CD14-positive monocyte (primary cell): Measurements from ENCODE around the gene ACVR1. TPM values are rescaled to one million over a fixed set of nuclear protein-coding genes. Genes with fewer than 3 reads are reported as not detected.
A peak's percentile ranks its signal among the peaks of the same experiment; 100 is the strongest.

Experiments used
- DNase-seq, 3 donors: peaks; one replicate each; pipeline ENCODE4 v3.0.0-alpha.2; 2011 to 2022
- H2AFZ ChIP-seq: 2 replicates; pipeline ENCODE4 v1.6.0; 2012; ENCODE audit warnings: mild to moderate bottlenecking, low read depth, low read length, inconsistent platforms; ENCODE audit not compliant: insufficient read depth, poor library complexity, severe bottlenecking
- H3K27ac ChIP-seq, 2 donors: 1 replicate in 1 of 2; 2 replicates in 1 of 2; pipeline ENCODE4 v1.5.1; 2012 to 2013; ENCODE audit warnings: low read length in 2 of 2, control low read depth in 1 of 2, inconsistent platforms in 1 of 2, low read depth in 1 of 2, mild to moderate bottlenecking in 1 of 2
- H3K27me3 ChIP-seq, 2 donors: one replicate each; pipeline versions ENCODE4 v1.6.0 to v1.6.1; 2011 to 2013; ENCODE audit warnings: low read length in 2 of 2; ENCODE audit not compliant: control insufficient read depth in 2 of 2, insufficient read depth in 2 of 2
- H3K36me3 ChIP-seq, 2 donors: replicated peaks in 1 of 2; 1 replicate in 1 of 2; 2 replicates in 1 of 2; pipeline versions ENCODE4 v1.5.1 to v1.6.1; 2012 to 2013; ENCODE audit warnings: low read length in 2 of 2, control low read depth in 1 of 2, inconsistent platforms in 1 of 2, mild to moderate bottlenecking in 1 of 2; ENCODE audit not compliant: insufficient read depth in 2 of 2, control insufficient read depth in 1 of 2
- H3K4me1 ChIP-seq, 2 donors: 1 replicate in 1 of 2; 2 replicates in 1 of 2; pipeline versions ENCODE4 v1.5.1 to v1.6.1; 2012 to 2013; ENCODE audit warnings: low read length in 2 of 2, control low read depth in 1 of 2, inconsistent platforms in 1 of 2, mild to moderate bottlenecking in 1 of 2, moderate library complexity in 1 of 2; ENCODE audit not compliant: insufficient read depth in 2 of 2, control insufficient read depth in 1 of 2
- H3K4me2 ChIP-seq: replicated peaks from 2 replicates; pipeline ENCODE3; 2012; ENCODE audit warnings: low read length, moderate library complexity, mild to moderate bottlenecking; ENCODE audit not compliant: poor library complexity, severe bottlenecking; ENCODE audit errors: extremely low read depth
- H3K4me3 ChIP-seq, 3 experiments: fragments of 200-600 bp in 1 of 3; sonication (generic) in 1 of 3; replicated peaks in 1 of 3; 1 replicate in 2 of 3; 2 replicates in 1 of 3; pipeline ENCODE4 v1.5.1; 2011 to 2013; ENCODE audit warnings: low read length in 3 of 3, mild to moderate bottlenecking in 3 of 3, control low read depth in 2 of 3, low read depth in 2 of 3, inconsistent platforms in 1 of 3, moderate library complexity in 1 of 3
- H3K79me2 ChIP-seq: 2 replicates; pipeline ENCODE4 v1.6.0; 2012; ENCODE audit warnings: mild to moderate bottlenecking, control low read depth, inconsistent platforms, low read length, moderate library complexity; ENCODE audit not compliant: insufficient read depth
- H3K9ac ChIP-seq: 2 replicates; pipeline ENCODE4 v1.6.0; 2017; ENCODE audit warnings: low read length, mild to moderate bottlenecking; ENCODE audit not compliant: insufficient read depth, poor library complexity, severe bottlenecking
- H3K9me3 ChIP-seq, 2 donors: replicated peaks in 1 of 2; 1 replicate in 1 of 2; 2 replicates in 1 of 2; pipeline versions ENCODE4 v1.5.1 to v1.6.1; 2012 to 2013; ENCODE audit warnings: low read length in 2 of 2, control low read depth in 1 of 2; ENCODE audit not compliant: control insufficient read depth in 1 of 2, insufficient read depth in 1 of 2
- H4K20me1 ChIP-seq: 2 replicates; pipeline ENCODE4 v1.6.0; 2012; ENCODE audit warnings: mild to moderate bottlenecking, low read length, control low read depth, moderate library complexity; ENCODE audit not compliant: insufficient read depth
- H3K27ac Mint-ChIP-seq, 7 donors: one replicate each; pipeline ENCODE4 v1.8.0; 2020; ENCODE audit warnings: mild to moderate bottlenecking in 7 of 7, mixed read lengths in 7 of 7, moderate library complexity in 6 of 7, inconsistent platforms in 2 of 7
- H3K27me3 Mint-ChIP-seq, 3 donors: one replicate each; pipeline ENCODE4 v1.8.0; 2021 to 2022; ENCODE audit warnings: low read depth in 3 of 3, mild to moderate bottlenecking in 3 of 3, mixed read lengths in 3 of 3, moderate library complexity in 3 of 3, inconsistent platforms in 1 of 3
- H3K36me3 Mint-ChIP-seq, 2 donors: one replicate each; pipeline ENCODE4 v1.8.0; 2020; ENCODE audit warnings: mixed read lengths in 2 of 2, inconsistent platforms in 1 of 2, mild to moderate bottlenecking in 1 of 2
- H3K4me1 Mint-ChIP-seq: one replicate; pipeline ENCODE4 v1.8.0; 2020; ENCODE audit warnings: mild to moderate bottlenecking, mixed read lengths
- H3K4me3 Mint-ChIP-seq, 2 donors: one replicate each; pipeline ENCODE4 v1.8.0; 2020; ENCODE audit warnings: mild to moderate bottlenecking in 2 of 2, mixed read lengths in 2 of 2, moderate library complexity in 1 of 2
- H3K9me3 Mint-ChIP-seq, 7 donors: one replicate each; pipeline ENCODE4 v1.8.0; 2020 to 2022; ENCODE audit warnings: mixed read lengths in 7 of 7, mild to moderate bottlenecking in 6 of 7, moderate library complexity in 6 of 7, inconsistent platforms in 2 of 7
- WGBS: methylation state at CpG from one replicate; pipeline ENCODE4 v1.1.5; 2013; ENCODE audit warnings: missing lambda C conversion rate; ENCODE audit not compliant: insufficient coverage; 5-methylcytosine and 5-hydroxymethylcytosine counted together
- intact Hi-C, 2 donors: fragments of 100-400 bp; cut with micrococcal nuclease; formaldehyde crosslinking; loops; one replicate each; pipeline versions ENCODE4 v1.15.0 to v1.15.1; 2023
- polyA plus RNA-seq, 3 donors: library from polyadenylated mRNA; depleted of rRNA in 1 of 3; unstranded in 2 of 3; stranded (reverse) in 1 of 3; fragments of 300-500 nt in 2 of 3; fragments of >200 nt in 1 of 3; fragmentation: Illumina TruSeq in 2 of 3; gene quantifications; 1 replicate in 2 of 3; 2 replicates in 1 of 3; pipeline ENCODE4 v1.2.3, GENCODE V29; 2012 to 2021
- TF ChIP-seq, protein P1 (sequence below): fragments of 200-600 bp; IDR thresholded peaks from one replicate; pipeline ENCODE4 v1.8.0; 2022; ENCODE audit warnings: antibody characterized with exemption, mild to moderate bottlenecking

The ACVR1 gene
- polyA plus RNA-seq, 3 donors: 2.8 to 13.4 (median 4.9) TPM

DNA sequence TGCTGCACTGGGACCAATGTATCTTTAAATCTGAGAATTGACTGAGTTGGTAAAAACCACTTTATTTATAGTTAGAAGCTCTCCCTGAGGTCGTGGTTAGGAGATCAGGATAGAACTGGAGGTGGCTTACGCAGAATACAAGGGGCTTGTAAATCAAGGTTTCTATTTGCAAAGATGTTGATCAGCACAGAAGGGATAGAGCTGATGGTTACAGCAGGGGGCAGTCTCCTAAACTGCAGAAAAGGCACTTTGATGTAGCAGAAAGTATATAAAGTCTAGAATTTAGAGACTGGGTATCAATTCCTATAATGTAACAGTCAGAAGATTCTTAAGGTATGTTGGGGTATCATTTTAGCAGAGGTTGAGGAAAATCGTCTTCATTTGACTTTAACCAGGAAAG, 25.2 kb upstream of the ACVR1 start:
- Histone ChIP-seq H2AFZ (no peak overlapping the region), H3K4me1 (peaks cover 16% of the 10 kb centered on the region in 2 donors), H4K20me1 (no peaks in the 10 kb centered on the region), H3K4me3 (no peak overlapping the region), H3K9ac (no peak overlapping the region), H3K27me3 (no peaks in the 10 kb centered on the region), H3K9me3 (no peaks in the 10 kb centered on the region), H3K27ac (no peak overlapping the region), H3K36me3 (no peaks in the 10 kb centered on the region), H3K4me2 (no peak overlapping the region), H3K79me2 (no peaks in the 10 kb centered on the region)
- intact Hi-C loops: no loop called here
- Mint-ChIP-seq H3K27ac (peak overlapping the region in 1 of 7 donors; percentile 31), H3K4me3 (no peak overlapping the region), H3K9me3 (peaks cover 0 to 4% (median 0%) of the 10 kb centered on the region in 7 donors), H3K4me1 (peaks cover 20% of the 10 kb centered on the region), H3K36me3 (no peaks in the 10 kb centered on the region), H3K27me3 (peaks cover 0 to 2% (median 2%) of the 10 kb centered on the region in 3 donors)
- 62% methylated on average over 3 of the region's 3 CpGs for WGBS
- no peak for DNase-seq
- TF ChIP-seq, protein P1, sequence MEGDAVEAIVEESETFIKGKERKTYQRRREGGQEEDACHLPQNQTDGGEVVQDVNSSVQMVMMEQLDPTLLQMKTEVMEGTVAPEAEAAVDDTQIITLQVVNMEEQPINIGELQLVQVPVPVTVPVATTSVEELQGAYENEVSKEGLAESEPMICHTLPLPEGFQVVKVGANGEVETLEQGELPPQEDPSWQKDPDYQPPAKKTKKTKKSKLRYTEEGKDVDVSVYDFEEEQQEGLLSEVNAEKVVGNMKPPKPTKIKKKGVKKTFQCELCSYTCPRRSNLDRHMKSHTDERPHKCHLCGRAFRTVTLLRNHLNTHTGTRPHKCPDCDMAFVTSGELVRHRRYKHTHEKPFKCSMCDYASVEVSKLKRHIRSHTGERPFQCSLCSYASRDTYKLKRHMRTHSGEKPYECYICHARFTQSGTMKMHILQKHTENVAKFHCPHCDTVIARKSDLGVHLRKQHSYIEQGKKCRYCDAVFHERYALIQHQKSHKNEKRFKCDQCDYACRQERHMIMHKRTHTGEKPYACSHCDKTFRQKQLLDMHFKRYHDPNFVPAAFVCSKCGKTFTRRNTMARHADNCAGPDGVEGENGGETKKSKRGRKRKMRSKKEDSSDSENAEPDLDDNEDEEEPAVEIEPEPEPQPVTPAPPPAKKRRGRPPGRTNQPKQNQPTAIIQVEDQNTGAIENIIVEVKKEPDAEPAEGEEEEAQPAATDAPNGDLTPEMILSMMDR: peak; percentile 19

DNA sequence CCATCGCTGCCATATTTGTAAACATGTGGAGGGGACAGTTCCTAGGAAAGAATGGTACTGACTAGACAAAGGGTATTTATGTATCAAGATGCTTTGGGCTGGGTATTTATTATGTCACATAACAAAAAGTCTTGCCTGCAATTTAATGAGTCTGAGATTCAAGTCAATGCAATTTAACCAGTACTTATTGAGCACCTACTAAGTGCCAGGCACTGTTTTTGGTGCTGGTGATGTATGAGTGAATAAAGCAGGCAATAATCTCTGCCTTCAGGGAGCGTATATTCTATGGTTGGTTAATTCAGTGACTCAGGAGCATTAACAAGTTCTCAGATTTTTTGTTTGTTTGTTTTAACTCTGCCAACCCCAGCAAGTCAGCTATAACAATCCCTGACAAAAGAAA, 24.6 kb upstream of the ACVR1 start:
- H3K4me1 Mint-ChIP-seq: peaks cover 20% of the 10 kb centered on the region
- no peak overlapping the region for H3K4me3 Mint-ChIP-seq
- Histone ChIP-seq H3K4me2 (no peak overlapping the region), H3K27ac (no peak overlapping the region), H3K36me3 (no peaks in the 10 kb centered on the region), H3K9ac (no peak overlapping the region), H3K79me2 (no peaks in the 10 kb centered on the region), H3K27me3 (no peaks in the 10 kb centered on the region), H3K4me3 (no peak overlapping the region), H2AFZ (no peak overlapping the region), H3K4me1 (peaks cover 16% of the 10 kb centered on the region in 2 donors), H3K9me3 (no peaks in the 10 kb centered on the region), H4K20me1 (no peaks in the 10 kb centered on the region)
- H3K36me3 Mint-ChIP-seq: no peaks in the 10 kb centered on the region
- H3K27me3 Mint-ChIP-seq: peaks cover 0 to 2% (median 2%) of the 10 kb centered on the region in 3 donors
- intact Hi-C loops: no loop called here
- WGBS: no CpG with 5 or more reads among the region's 2 CpGs
- no peaks in the 10 kb centered on the region for H3K9me3 Mint-ChIP-seq
- no peak overlapping the region for H3K27ac Mint-ChIP-seq
- TF ChIP-seq, protein P1: no peak
- no peak for DNase-seq
